H9 (cell line): ENCODE data around the gene ARHGDIA. TPM values are rescaled to one million over a fixed set of nuclear protein-coding genes. Genes with fewer than 3 reads are reported as not detected.

Experiments
- DNase-seq: peaks from one replicate; pipeline ENCODE4 v3.0.0-alpha.2; 2017
- H2AFZ ChIP-seq: one replicate; pipeline ENCODE4 v1.6.1; 2013; ENCODE audit warnings: mild to moderate bottlenecking, low read length, control low read depth, moderate library complexity
- H2AK5ac ChIP-seq: 2 replicates; pipeline ENCODE4 v1.6.1; 2013; ENCODE audit warnings: low read length, control low read depth, mixed read lengths; ENCODE audit not compliant: insufficient read length
- H2BK120ac ChIP-seq: one replicate; pipeline ENCODE4 v1.6.1; 2013; ENCODE audit warnings: low read depth, mild to moderate bottlenecking, low read length, control low read depth, inconsistent platforms; ENCODE audit not compliant: poor library complexity, severe bottlenecking
- H2BK12ac ChIP-seq: 2 replicates; pipeline ENCODE4 v1.6.1; 2013; ENCODE audit warnings: low read length, control low read depth, mixed read lengths, low read depth; ENCODE audit not compliant: insufficient read length
- H2BK15ac ChIP-seq: 2 replicates; pipeline ENCODE4 v1.6.1; 2013; ENCODE audit warnings: low read depth, low read length, control low read depth
- H2BK20ac ChIP-seq: one replicate; pipeline ENCODE4 v1.6.1; 2013; ENCODE audit warnings: low read depth, mild to moderate bottlenecking, low read length, control low read depth, inconsistent platforms; ENCODE audit not compliant: poor library complexity, severe bottlenecking
- H2BK5ac ChIP-seq: 2 replicates; pipeline ENCODE4 v1.6.1; 2013; ENCODE audit warnings: low read length, control low read depth, mixed read lengths; ENCODE audit not compliant: insufficient read length
- H3K14ac ChIP-seq: 2 replicates; pipeline ENCODE4 v1.6.1; 2013; ENCODE audit warnings: low read length, control low read depth; ENCODE audit not compliant: insufficient read depth
- H3K18ac ChIP-seq: 2 replicates; pipeline ENCODE4 v1.6.1; 2013; ENCODE audit warnings: low read depth, mild to moderate bottlenecking, mixed read lengths, low read length, control low read depth; ENCODE audit not compliant: insufficient read length
- H3K23ac ChIP-seq: 2 replicates; pipeline ENCODE4 v1.6.1; 2013; ENCODE audit warnings: low read length, control low read depth, mixed read lengths, low read depth; ENCODE audit not compliant: insufficient read length
- H3K23me2 ChIP-seq: 2 replicates; pipeline ENCODE4 v1.6.1; 2013; ENCODE audit warnings: low read depth, mild to moderate bottlenecking, mixed read lengths, low read length, control low read depth; ENCODE audit not compliant: insufficient read length, poor library complexity, severe bottlenecking
- H3K27ac ChIP-seq: 2 replicates; pipeline ENCODE4 v1.5.1; 2013; ENCODE audit warnings: low read length, control low read depth, mixed read lengths, low read depth; ENCODE audit not compliant: insufficient read length
- H3K27me3 ChIP-seq: 2 replicates; pipeline ENCODE4 v1.6.1; 2013; ENCODE audit warnings: low read length, control low read depth, inconsistent platforms; ENCODE audit not compliant: insufficient read depth
- H3K4ac ChIP-seq: 2 replicates; pipeline ENCODE4 v1.6.1; 2013; ENCODE audit warnings: low read depth, mild to moderate bottlenecking, control low read depth, inconsistent platforms, low read length, moderate library complexity
- H3K4me1 ChIP-seq: 2 replicates; pipeline ENCODE4 v1.6.1; 2013; ENCODE audit warnings: low read length, control low read depth, inconsistent platforms; ENCODE audit not compliant: insufficient read depth
- H3K4me2 ChIP-seq: 2 replicates; pipeline ENCODE4 v1.6.1; 2013; ENCODE audit warnings: low read length, control low read depth, mixed read lengths; ENCODE audit not compliant: insufficient read length, insufficient read depth
- H3K56ac ChIP-seq: 2 replicates; pipeline ENCODE4 v1.6.1; 2013; ENCODE audit warnings: low read depth, mild to moderate bottlenecking, mixed read lengths, low read length, control low read depth; ENCODE audit not compliant: insufficient read length
- H3K79me1 ChIP-seq: 2 replicates; pipeline ENCODE4 v1.6.1; 2013; ENCODE audit warnings: low read depth, mild to moderate bottlenecking, moderate library complexity, low read length, control low read depth, inconsistent platforms; ENCODE audit not compliant: insufficient read depth, poor library complexity, severe bottlenecking
- H3K79me2 ChIP-seq: 2 replicates; pipeline ENCODE4 v1.6.1; 2013; ENCODE audit warnings: low read length, control low read depth, inconsistent platforms; ENCODE audit not compliant: insufficient read depth
- H3K9ac ChIP-seq: 2 replicates; pipeline ENCODE4 v1.6.1; 2013; ENCODE audit warnings: low read length, control low read depth, mixed read lengths; ENCODE audit not compliant: insufficient read length; ENCODE audit errors: extremely low read depth
- H3K9me3 ChIP-seq: one replicate; pipeline ENCODE4 v1.6.1; 2013; ENCODE audit warnings: low read depth, low read length, inconsistent platforms; ENCODE audit not compliant: control insufficient read depth
- H3T11ph ChIP-seq: one replicate; pipeline ENCODE4 v1.6.1; 2013; ENCODE audit warnings: mild to moderate bottlenecking, low read length, control low read depth, inconsistent platforms
- H4K20me1 ChIP-seq: one replicate; pipeline ENCODE4 v1.6.1; 2013; ENCODE audit not compliant: control insufficient read depth, insufficient read length, insufficient read depth
- H4K5ac ChIP-seq: 2 replicates; pipeline ENCODE4 v1.6.1; 2013; ENCODE audit warnings: low read depth, mild to moderate bottlenecking, mixed read lengths, low read length, control low read depth; ENCODE audit not compliant: insufficient read length
- H4K8ac ChIP-seq: replicated peaks from 2 replicates; pipeline ENCODE4 v1.6.1; 2013; ENCODE audit warnings: low read length, control low read depth, mixed read lengths, low read depth; ENCODE audit not compliant: insufficient read length
- H4K91ac ChIP-seq: 2 replicates; pipeline ENCODE4 v1.6.1; 2013; ENCODE audit warnings: low read depth, mild to moderate bottlenecking, moderate library complexity, mixed read lengths, low read length, control low read depth; ENCODE audit not compliant: insufficient read length
- H3K27ac Mint-ChIP-seq, 3 experiments: 2 replicates in 2 of 3; 3 replicates in 1 of 3; pipeline ENCODE4 v1.8.0; 2020 to 2021; ENCODE audit warnings: mixed read lengths in 3 of 3, mild to moderate bottlenecking in 1 of 3, moderate library complexity in 1 of 3
- H3K27me3 Mint-ChIP-seq: 2 replicates; pipeline ENCODE4 v1.8.0; 2021; ENCODE audit warnings: low read depth, mild to moderate bottlenecking, moderate library complexity, mixed read lengths
- H3K36me3 Mint-ChIP-seq, 3 experiments: 2 replicates in 2 of 3; 3 replicates in 1 of 3; pipeline ENCODE4 v1.8.0; 2020 to 2021; ENCODE audit warnings: low read depth in 3 of 3, mixed read lengths in 3 of 3; ENCODE audit not compliant: insufficient read depth in 1 of 3
- H3K4me1 Mint-ChIP-seq, 2 experiments: 2 replicates each; pipeline ENCODE4 v1.8.0; 2020; ENCODE audit warnings: mixed read lengths in 2 of 2
- H3K4me3 Mint-ChIP-seq, 2 experiments: 2 replicates in 1 of 2; 3 replicates in 1 of 2; pipeline ENCODE4 v1.8.0; 2020 to 2021; ENCODE audit warnings: mild to moderate bottlenecking in 2 of 2, mixed read lengths in 2 of 2, moderate library complexity in 1 of 2
- H3K9me3 Mint-ChIP-seq, 2 experiments: 2 replicates in 1 of 2; 3 replicates in 1 of 2; pipeline ENCODE4 v1.8.0; 2020; ENCODE audit warnings: mild to moderate bottlenecking in 2 of 2, mixed read lengths in 2 of 2, moderate library complexity in 1 of 2
- WGBS: extraction: QIAGEN DNeasy Blood & Tissue Kit; methylation state at CpG from one replicate; pipeline ENCODE4 v1.1.7; 2013; ENCODE audit warnings: missing lambda C conversion rate, low lambda C conversion rate, mixed read lengths; ENCODE audit not compliant: insufficient read length; ENCODE audit errors: extremely low coverage; 5-methylcytosine and 5-hydroxymethylcytosine counted together
- total RNA-seq: library from RNA; stranded (reverse); gene quantifications from 2 replicates; pipeline ENCODE4 v1.2.1, GENCODE V29; 2021
- TF ChIP-seq, protein P1 (sequence below): fragments of 200-600 bp; sonication (generic); conservative IDR thresholded peaks from 3 replicates; pipeline ENCODE4 v1.8.0; 2021; ENCODE audit warnings: antibody characterized with exemption, mild to moderate bottlenecking

ARHGDIA gene
- total RNA-seq, 1 experiment from 2014 or later = 247 TPM

- H3K4me3 Mint-ChIP-seq = no peak overlapping the region
- Histone ChIP-seq H4K5ac (no peak overlapping the region), H2AFZ (no peak overlapping the region), H3K27me3 (no peaks in the 10 kb centered on the region), H2BK120ac (no peak overlapping the region), H3K23me2 (no peaks in the 10 kb centered on the region), H4K20me1 (no peaks in the 10 kb centered on the region), H2BK20ac (no peak overlapping the region), H3K9me3 (no peaks in the 10 kb centered on the region), H3K56ac (no peak overlapping the region), H4K91ac (no peak overlapping the region), H3K4ac (no peak overlapping the region), H3T11ph (no peak overlapping the region), H3K4me1 (no peaks in the 10 kb centered on the region), H3K79me1 (no peaks in the 10 kb centered on the region), H4K8ac (no peak overlapping the region), H2BK12ac (no peak overlapping the region), H3K23ac (no peak overlapping the region), H2AK5ac (no peak overlapping the region), H3K18ac (no peak overlapping the region), H3K9ac (no peak overlapping the region), H2BK5ac (no peak overlapping the region), H3K79me2 (no peaks in the 10 kb centered on the region), H3K14ac (no peak overlapping the region), H3K27ac (no peak overlapping the region), H3K4me2 (no peak overlapping the region), H2BK15ac (no peak overlapping the region)
- TF ChIP-seq, protein P1, sequence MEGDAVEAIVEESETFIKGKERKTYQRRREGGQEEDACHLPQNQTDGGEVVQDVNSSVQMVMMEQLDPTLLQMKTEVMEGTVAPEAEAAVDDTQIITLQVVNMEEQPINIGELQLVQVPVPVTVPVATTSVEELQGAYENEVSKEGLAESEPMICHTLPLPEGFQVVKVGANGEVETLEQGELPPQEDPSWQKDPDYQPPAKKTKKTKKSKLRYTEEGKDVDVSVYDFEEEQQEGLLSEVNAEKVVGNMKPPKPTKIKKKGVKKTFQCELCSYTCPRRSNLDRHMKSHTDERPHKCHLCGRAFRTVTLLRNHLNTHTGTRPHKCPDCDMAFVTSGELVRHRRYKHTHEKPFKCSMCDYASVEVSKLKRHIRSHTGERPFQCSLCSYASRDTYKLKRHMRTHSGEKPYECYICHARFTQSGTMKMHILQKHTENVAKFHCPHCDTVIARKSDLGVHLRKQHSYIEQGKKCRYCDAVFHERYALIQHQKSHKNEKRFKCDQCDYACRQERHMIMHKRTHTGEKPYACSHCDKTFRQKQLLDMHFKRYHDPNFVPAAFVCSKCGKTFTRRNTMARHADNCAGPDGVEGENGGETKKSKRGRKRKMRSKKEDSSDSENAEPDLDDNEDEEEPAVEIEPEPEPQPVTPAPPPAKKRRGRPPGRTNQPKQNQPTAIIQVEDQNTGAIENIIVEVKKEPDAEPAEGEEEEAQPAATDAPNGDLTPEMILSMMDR = no peak
- peaks cover 14 to 47% (median 43%) of the 10 kb centered on the region in 3 experiments for H3K36me3 Mint-ChIP-seq
- WGBS = no CpG with 5 or more reads among the region's 3 CpGs
- no peaks in the 10 kb centered on the region for H3K4me1 Mint-ChIP-seq
- DNase-seq = no peak
- no peaks in the 10 kb centered on the region; the same call in 1 of the 2 replicates for H3K27me3 Mint-ChIP-seq
- no peaks in the 10 kb centered on the region; a peak in 1 of 5 replicates for H3K9me3 Mint-ChIP-seq
- no peak overlapping the region for H3K27ac Mint-ChIP-seq
These were observed 7.2 kb upstream of the ARHGDIA start for GRCh38 chr17:81878294-81878693.
